ENCODE data around the gene LRMDA.

- no peak for TF ChIP-seq CTCF (IDR thresholded peaks at IDR 0.05)
- TF ChIP-seq POLR2A (IDR thresholded peaks at IDR 0.05), result no peak
These were observed 78.3 kb downstream of the LRMDA start for GRCh38 chr10:75509706-75510105.
